Camera-type eye (tissue), 1 donor: ENCODE data around the gene DGKQ. TPM values are rescaled to one million over a fixed set of nuclear protein-coding genes. Genes with fewer than 3 reads are reported as not detected.

Experiments
- total RNA-seq: library from RNA; depleted of rRNA; stranded (reverse); fragments of >200 nt; gene quantifications from one replicate; pipeline ENCODE4 v1.2.3, GENCODE V29; 2014

The DGKQ gene
- total RNA-seq, result 8.8 TPM

GRCh38 chr4:973431-974397 lies at the start of gene DGKQ:
DGKQ (minus strand) TSS chr4:973569; CDS start chr4:973482, 87 bp downstream.

GRCh38 chr4:1011022-1011665 lies 37.8 kb upstream of the DGKQ start, which contains the start of gene FGFRL1:
FGFRL1 (plus strand) TSS chr4:1011626; CDS start chr4:1012486, 860 bp downstream.

GRCh38 chr4:993111-994029 lies 20.0 kb upstream of the DGKQ start, which contains the start of gene SLC26A1:
SLC26A1 (minus strand) TSS chr4:993404; CDS start chr4:991703, 1,701 bp downstream.

GRCh38 chr4:986879-987623 lies 13.7 kb upstream of the DGKQ start, which contains the start of gene IDUA:
IDUA (plus strand) TSS chr4:987044; CDS start chr4:987085, 41 bp downstream.

GRCh38 chr4:931960-932712 lies 41.2 kb downstream of the DGKQ start, which contains the start of the genes GAK and TMEM175:
GAK (minus strand) TSS chr4:932316; CDS start chr4:932187, 129 bp downstream.
TMEM175 (plus strand) TSS chr4:932460; CDS start chr4:947740, 15,280 bp downstream.

Other genes with a start within 250 kb of the DGKQ start
- gene CPLX1, start 147.4 kb downstream of the DGKQ start, total RNA-seq, result 9.2 TPM
- gene GAK, start 41.3 kb downstream of the DGKQ start, total RNA-seq, result 83.1 TPM
- 22.4 TPM for gene TMEM175, start 41.1 kb downstream of the DGKQ start, total RNA-seq
- gene IDUA, start 13.5 kb upstream of the DGKQ start, total RNA-seq, result 18.9 TPM
- 0.49 TPM for gene SLC26A1, start 19.8 kb upstream of the DGKQ start, total RNA-seq
- gene FGFRL1, start 38.1 kb upstream of the DGKQ start, total RNA-seq, result 31.2 TPM
- 1.6 TPM for gene RNF212, start 140.0 kb upstream of the DGKQ start, total RNA-seq
- gene SPON2, start 199.0 kb upstream of the DGKQ start, total RNA-seq, result 69.1 TPM